Measurements from ENCODE around the gene GRK4. TPM values are rescaled to one million over a fixed set of nuclear protein-coding genes. Genes with fewer than 3 reads are reported as not detected.

GRK4 gene
- total RNA-seq, 1 donor from 2014 or later, result 14.9 TPM

DNA sequence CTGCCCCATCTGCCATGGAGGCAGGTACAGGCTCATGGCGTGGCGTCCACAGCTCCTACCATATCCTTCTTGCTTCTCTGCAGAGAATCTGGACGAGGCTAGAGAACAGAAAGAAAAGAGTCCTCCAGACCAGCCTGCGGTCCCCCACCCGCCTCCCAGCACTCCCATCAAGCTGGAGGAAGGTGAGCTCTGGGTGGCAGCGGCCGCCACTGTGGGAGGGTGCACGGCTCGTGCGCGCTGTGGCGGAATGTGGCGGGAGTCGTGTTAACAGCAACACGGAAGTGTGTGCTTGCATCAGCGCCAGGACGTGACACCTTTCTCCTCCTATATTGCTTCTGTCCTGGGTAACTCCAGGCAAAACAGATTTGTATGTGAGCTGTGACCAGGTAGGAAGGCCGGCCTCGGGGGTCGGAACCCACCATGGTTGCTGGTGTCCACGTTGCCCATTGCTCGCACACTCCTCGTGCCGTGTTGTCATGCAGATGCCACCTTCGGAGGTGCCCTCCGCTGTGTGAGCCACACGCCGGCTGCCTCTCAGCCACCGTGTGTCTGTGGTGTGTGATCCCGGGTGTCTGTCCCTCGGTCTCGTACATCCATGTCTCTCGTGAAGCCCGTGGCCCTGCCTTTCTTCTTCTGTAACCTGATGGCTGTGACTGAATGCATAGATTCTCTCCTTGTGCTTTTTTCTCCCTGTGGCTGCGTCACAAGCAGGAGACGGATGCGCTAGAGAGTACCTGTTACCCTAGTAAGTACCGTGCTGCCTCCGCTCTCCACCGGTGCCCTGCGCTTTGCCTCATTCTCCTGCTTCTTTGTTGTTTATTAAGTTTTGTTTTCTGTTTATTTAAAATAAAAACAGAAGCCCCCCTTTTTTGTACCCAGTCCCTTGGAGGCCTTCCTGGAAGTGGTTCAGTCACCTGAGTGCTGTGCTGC is 37.2 kb upstream of the GRK4 start:
- TF ChIP-seq CTCF (IDR thresholded peaks at IDR 0.05; ENCODE audit: unreplicated experiment), result no peak
- Mint-ChIP-seq H3K4me3 (ENCODE audit: low read depth) (no peak overlapping the region), H3K9me3 (ENCODE audit: low read depth) (no peaks in the 10 kb centered on the region), H3K27me3 (no peaks in the 10 kb centered on the region), H3K4me1 (ENCODE audit: low read depth) (peaks cover 14% of the 10 kb centered on the region), H3K27ac (peak overlapping the region; percentile 47), H3K36me3 (ENCODE audit: insufficient read depth) (peaks cover 23% of the 10 kb centered on the region)
- DNase-seq (ENCODE audit: low spot score, unreplicated experiment), result no peak

DNA sequence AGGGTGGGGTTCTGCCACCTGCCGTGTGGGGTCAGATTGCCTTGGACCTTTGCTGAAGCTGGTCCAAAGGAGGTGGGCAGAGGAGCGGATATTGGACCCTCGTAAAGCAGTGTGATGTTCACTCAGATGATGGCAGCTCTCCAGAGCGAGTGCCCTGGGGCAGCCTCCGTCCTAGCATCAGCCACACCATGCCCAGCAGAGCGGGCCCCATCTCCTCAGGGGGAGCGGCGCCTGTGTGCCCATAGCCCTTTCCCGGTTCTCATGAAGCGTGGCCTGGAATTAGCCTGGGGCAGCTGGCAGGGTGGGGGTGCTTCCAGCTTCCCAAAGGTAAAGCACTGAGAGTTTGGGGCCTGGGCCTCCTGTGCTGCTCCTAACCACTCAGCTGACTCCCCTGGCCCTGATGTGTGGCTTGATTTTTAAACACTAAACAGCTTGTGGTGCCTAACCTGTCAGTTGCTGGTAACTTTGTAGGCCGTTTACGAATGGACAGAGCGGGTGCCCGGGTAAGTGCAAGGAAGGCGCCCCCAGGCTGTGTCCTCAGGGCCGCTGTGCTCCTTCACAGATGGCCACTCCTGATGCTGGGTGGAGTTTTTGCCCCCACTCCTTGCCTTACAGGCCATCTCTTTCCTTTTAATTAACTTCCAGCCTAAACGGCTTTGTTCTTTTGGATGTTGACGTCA is 36.2 kb upstream of the GRK4 start:
- TF ChIP-seq CTCF (IDR thresholded peaks at IDR 0.05; ENCODE audit: unreplicated experiment), result no peak
- Mint-ChIP-seq H3K4me3 (ENCODE audit: low read depth) (no peak overlapping the region), H3K27ac (peak overlapping the region; percentile 47), H3K9me3 (ENCODE audit: low read depth) (no peaks in the 10 kb centered on the region), H3K4me1 (ENCODE audit: low read depth) (peaks cover 13% of the 10 kb centered on the region), H3K27me3 (no peaks in the 10 kb centered on the region), H3K36me3 (ENCODE audit: insufficient read depth) (peaks cover 19% of the 10 kb centered on the region)
- no peak for DNase-seq (ENCODE audit: low spot score, unreplicated experiment)

DNA sequence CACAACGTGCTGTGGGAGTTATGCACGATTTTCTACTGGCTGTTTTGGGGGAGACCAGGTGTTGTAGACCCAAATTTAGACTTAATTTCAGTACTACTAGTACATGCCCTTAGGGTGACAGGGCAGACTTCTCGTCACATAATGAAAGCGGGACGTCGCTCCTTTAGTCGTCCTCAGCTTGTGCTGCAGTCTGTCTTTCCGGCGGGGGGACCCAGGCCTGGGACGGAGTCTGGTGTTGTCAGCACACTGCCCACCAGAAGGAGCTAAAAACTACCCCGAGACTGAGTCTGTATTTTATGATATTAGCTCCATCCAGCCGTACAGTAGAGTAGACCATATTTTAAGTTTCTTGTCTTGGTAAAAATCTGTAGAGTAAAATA is 35.7 kb upstream of the GRK4 start:
- Mint-ChIP-seq H3K27me3 (no peaks in the 10 kb centered on the region), H3K27ac (no peak overlapping the region), H3K4me3 (ENCODE audit: low read depth) (no peak overlapping the region), H3K9me3 (ENCODE audit: low read depth) (no peaks in the 10 kb centered on the region), H3K36me3 (ENCODE audit: insufficient read depth) (peaks cover 17% of the 10 kb centered on the region), H3K4me1 (ENCODE audit: low read depth) (peaks cover 9% of the 10 kb centered on the region)
- DNase-seq (ENCODE audit: low spot score, unreplicated experiment), result no peak
- TF ChIP-seq CTCF (IDR thresholded peaks at IDR 0.05; ENCODE audit: unreplicated experiment), result no peak

GRCh38 chr4:2928242-2929176 is 34.9 kb upstream of the GRK4 start:
- TF ChIP-seq CTCF (IDR thresholded peaks at IDR 0.05; ENCODE audit: unreplicated experiment), result no peak
- no peaks in the 10 kb centered on the region for H3K27me3 Mint-ChIP-seq
- H3K27ac Mint-ChIP-seq, result peak overlapping the region; percentile 83
- peaks cover 15% of the 10 kb centered on the region for H3K36me3 Mint-ChIP-seq (ENCODE audit: insufficient read depth)
- peaks cover 10% of the 10 kb centered on the region for H3K4me1 Mint-ChIP-seq (ENCODE audit: low read depth)
- H3K4me3 Mint-ChIP-seq (ENCODE audit: low read depth), result no peak overlapping the region
- no peaks in the 10 kb centered on the region for H3K9me3 Mint-ChIP-seq (ENCODE audit: low read depth)
- no peak for DNase-seq (ENCODE audit: low spot score, unreplicated experiment)

DNA sequence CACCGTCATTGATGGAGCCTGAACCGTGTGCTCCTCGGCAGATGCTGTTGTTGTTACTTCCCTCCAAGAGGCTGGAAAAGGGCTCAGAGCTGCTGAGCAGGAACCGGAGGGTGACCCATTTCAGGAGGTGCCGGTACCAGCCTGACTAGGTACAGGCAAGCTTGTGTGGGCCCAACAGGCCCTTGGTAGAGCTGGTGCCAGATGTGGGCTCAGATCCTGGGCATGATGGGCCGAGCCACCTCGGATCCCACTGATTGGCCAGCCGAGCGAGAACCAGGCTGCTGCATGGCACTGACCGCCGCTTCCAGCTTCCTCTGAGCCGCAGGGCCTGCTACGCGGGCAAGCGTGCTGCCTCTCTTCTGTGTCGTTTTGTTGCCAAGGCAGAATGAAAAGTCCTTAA is 33.9 kb upstream of the GRK4 start:
- DNase-seq (ENCODE audit: low spot score, unreplicated experiment), result no peak
- H3K27me3 Mint-ChIP-seq, result no peaks in the 10 kb centered on the region
- no peak overlapping the region for H3K4me3 Mint-ChIP-seq (ENCODE audit: low read depth)
- TF ChIP-seq CTCF (IDR thresholded peaks at IDR 0.05; ENCODE audit: unreplicated experiment), result no peak
- no peaks in the 10 kb centered on the region for H3K9me3 Mint-ChIP-seq (ENCODE audit: low read depth)
- peak overlapping the region; percentile 37 for H3K27ac Mint-ChIP-seq
- H3K4me1 Mint-ChIP-seq (ENCODE audit: low read depth), result peaks cover 8% of the 10 kb centered on the region
- peaks cover 14% of the 10 kb centered on the region for H3K36me3 Mint-ChIP-seq (ENCODE audit: insufficient read depth)

All from progenitor cell of endocrine pancreas (in vitro differentiated cells).